Middle frontal gyrus (tissue), 1 donor: ENCODE data around the gene ABCC2.
"Not testable (repeated sequence)": the region's sequence is repeated elsewhere in the genome, so short reads cannot be mapped to it uniquely, and the experiment has no call there.

Experiments
- DNase-seq: peaks from one replicate; pipeline ENCODE4 v3.0.0-alpha.2; 2015; ENCODE audit warnings: low spot score; ENCODE audit errors: extremely low spot score

Gene ABCC2

GRCh38 chr10:99851825-99852224, 69.4 kb downstream of the ABCC2 start:
- DNase-seq, result no peak

GRCh38 chr10:99852481-99853213, 70.2 kb downstream of the ABCC2 start:
- DNase-seq, result no peak

- DNase-seq, result no peak
These were observed 71.2 kb downstream of the ABCC2 start for GRCh38 chr10:99853655-99854054.

GRCh38 chr10:99854860-99855259, 72.4 kb downstream of the ABCC2 start:
- no peak for DNase-seq

- DNase-seq, result no peak
These were observed 73.1 kb downstream of the ABCC2 start for GRCh38 chr10:99855479-99856071.

GRCh38 chr10:99858849-99859248, 76.4 kb downstream of the ABCC2 start:
- DNase-seq, result no peak

- no peak for DNase-seq
These were observed 77.1 kb downstream of the ABCC2 start for GRCh38 chr10:99859585-99859984.

GRCh38 chr10:99860466-99860865, 78.0 kb downstream of the ABCC2 start:
- DNase-seq, result no peak

GRCh38 chr10:99863535-99864240, 81.2 kb downstream of the ABCC2 start:
- DNase-seq, result not testable (repeated sequence)

GRCh38 chr10:99867250-99867649, 84.8 kb downstream of the ABCC2 start:
- not testable (repeated sequence) for DNase-seq

- no peak for DNase-seq
These were observed 87.2 kb downstream of the ABCC2 start for GRCh38 chr10:99869581-99870122.

- DNase-seq, result no peak
These were observed 87.8 kb downstream of the ABCC2 start for GRCh38 chr10:99870123-99870730.

GRCh38 chr10:99872367-99873162, 90.1 kb downstream of the ABCC2 start:
- no peak for DNase-seq

GRCh38 chr10:99873846-99874245, 91.4 kb downstream of the ABCC2 start:
- DNase-seq, result no peak

- no peak for DNase-seq
These were observed 92.1 kb downstream of the ABCC2 start for GRCh38 chr10:99874341-99875085.

GRCh38 chr10:99875473-99875872, 93.0 kb downstream of the ABCC2 start:
- no peak for DNase-seq

- no peak for DNase-seq
These were observed 97.8 kb downstream of the ABCC2 start for GRCh38 chr10:99880080-99880835.

GRCh38 chr10:99881371-99881770, 98.9 kb downstream of the ABCC2 start:
- DNase-seq, result no peak

- no peak for DNase-seq
These were observed 101.1 kb downstream of the ABCC2 start for GRCh38 chr10:99883523-99883922.

GRCh38 chr10:99888622-99889021, 106.2 kb downstream of the ABCC2 start:
- no peak for DNase-seq
